HepG2 (cell line): ENCODE data around the gene BAZ1B. TPM values are rescaled to one million over a fixed set of nuclear protein-coding genes. Genes with fewer than 3 reads are reported as not detected.

Experiments
- ARID3A ChIP-seq: IDR thresholded peaks from 2 replicates; pipeline ENCODE4 v1.6.1; 2012; ENCODE audit warnings: low read depth, low read length, improper control_type of control experiment
- BHLHE40 ChIP-seq: IDR thresholded peaks from 2 replicates; pipeline ENCODE4 v1.6.1; 2011; ENCODE audit warnings: low read length, improper control_type of control experiment
- CBX2 ChIP-seq, 2 experiments: fragments of 200-600 bp in 1 of 2; sonication (generic); formaldehyde crosslinking in 1 of 2; IDR thresholded peaks; 2 replicates each; pipeline versions ENCODE4 v1.7.0 to v1.8.1; 2018 to 2022; ENCODE audit warnings: low read depth in 2 of 2, low read length in 1 of 2, mild to moderate bottlenecking in 1 of 2, missing genetic modification reagents in 1 of 2
- CHD2 ChIP-seq: IDR thresholded peaks from 2 replicates; pipeline ENCODE4 v1.6.1; 2011; ENCODE audit warnings: low read depth, low read length, improper control_type of control experiment
- DBP ChIP-seq: sonication (generic); formaldehyde crosslinking; IDR thresholded peaks from 2 replicates; pipeline ENCODE4 v1.4.0; 2020; ENCODE audit warnings: missing genetic modification reagents; ENCODE audit errors: not compliant biosample characterization
- GZF1 ChIP-seq: sonication (generic); formaldehyde crosslinking; IDR thresholded peaks from 2 replicates; pipeline ENCODE4 v1.5.1; 2020; ENCODE audit warnings: mild to moderate bottlenecking, missing genetic modification reagents
- HDAC2 ChIP-seq: sonication (generic); formaldehyde crosslinking; IDR thresholded peaks from 2 replicates; pipeline ENCODE4 v1.4.0; 2020; ENCODE audit warnings: missing genetic modification reagents
- HNRNPK ChIP-seq: fragments of 200-400 bp; formaldehyde crosslinking; IDR thresholded peaks from 2 replicates; pipeline ENCODE4 v1.6.1; 2018; ENCODE audit warnings: low read length, low read depth, moderate library complexity, mild to moderate bottlenecking; ENCODE audit not compliant: poor library complexity, severe bottlenecking
- KDM5B ChIP-seq: sonication (generic); formaldehyde crosslinking; IDR thresholded peaks from 2 replicates; pipeline ENCODE4 v1.4.0; 2020; ENCODE audit warnings: missing genetic modification reagents, mild to moderate bottlenecking, borderline replicate concordance
- KLF16 ChIP-seq, 2 experiments: sonication (generic) in 1 of 2; formaldehyde crosslinking in 1 of 2; IDR thresholded peaks; 2 replicates each; pipeline versions ENCODE4 v1.6.1 to v1.8.0; 2016 to 2023; ENCODE audit warnings: missing genetic modification reagents in 2 of 2, missing compliant biosample characterization in 1 of 2
- KMT2A ChIP-seq: sonication (generic); formaldehyde crosslinking; IDR thresholded peaks from 2 replicates; pipeline ENCODE4 v1.4.0; 2020; ENCODE audit warnings: missing genetic modification reagents
- PATZ1 ChIP-seq: sonication (generic); formaldehyde crosslinking; IDR thresholded peaks from 2 replicates; pipeline ENCODE4 v1.4.0; 2020; ENCODE audit warnings: missing genetic modification reagents
- PHF20 ChIP-seq: sonication (generic); formaldehyde crosslinking; IDR thresholded peaks from 2 replicates; pipeline ENCODE4 v1.5.0; 2020; ENCODE audit warnings: mild to moderate bottlenecking, missing genetic modification reagents
- PLRG1 ChIP-seq: fragments of 450-650 bp; conservative IDR thresholded peaks from 2 replicates; pipeline ENCODE4 v1.6.1; 2016
- SMAD9 ChIP-seq: sonication (generic); formaldehyde crosslinking; IDR thresholded peaks from 2 replicates; pipeline ENCODE4 v1.5.1; 2020; ENCODE audit warnings: mild to moderate bottlenecking, missing genetic modification reagents
- STAT5B ChIP-seq: sonication (generic); formaldehyde crosslinking; IDR thresholded peaks from 2 replicates; pipeline ENCODE4 v1.4.0; 2020; ENCODE audit warnings: missing genetic modification reagents
- ZBTB43 ChIP-seq: sonication (generic); formaldehyde crosslinking; conservative IDR thresholded peaks from 2 replicates; pipeline ENCODE4 v1.4.0; 2020; ENCODE audit warnings: missing genetic modification reagents
- ZFX ChIP-seq: sonication (generic); formaldehyde crosslinking; IDR thresholded peaks from 2 replicates; pipeline ENCODE4 v1.4.0; 2020; ENCODE audit warnings: mild to moderate bottlenecking, low read depth, missing genetic modification reagents, moderate library complexity
- ZNF496 ChIP-seq: sonication (generic); formaldehyde crosslinking; IDR thresholded peaks from 2 replicates; pipeline ENCODE4 v1.8.1; 2023; ENCODE audit warnings: mild to moderate bottlenecking, moderate library complexity, missing genetic modification reagents; ENCODE audit not compliant: insufficient replicate concordance
- ZNF546 ChIP-seq: sonication (generic); formaldehyde crosslinking; conservative IDR thresholded peaks from 2 replicates; pipeline ENCODE4 v1.8.1; 2023; ENCODE audit warnings: mild to moderate bottlenecking, missing genetic modification reagents
- ZNF557 ChIP-seq: sonication (generic); formaldehyde crosslinking; IDR thresholded peaks from 2 replicates; pipeline ENCODE4 v1.4.0; 2020; ENCODE audit warnings: missing genetic modification reagents
- ZNF562 ChIP-seq: sonication (generic); formaldehyde crosslinking; IDR thresholded peaks from 2 replicates; pipeline ENCODE4 v1.8.0; 2022; ENCODE audit warnings: missing genetic modification reagents, borderline replicate concordance
- ZNF709 ChIP-seq: sonication (generic); formaldehyde crosslinking; IDR thresholded peaks from 2 replicates; pipeline ENCODE4 v1.5.0; 2020; ENCODE audit warnings: mild to moderate bottlenecking, missing genetic modification reagents
- ZNF776 ChIP-seq: sonication (generic); formaldehyde crosslinking; IDR thresholded peaks from 2 replicates; pipeline ENCODE4 v1.4.0; 2020; ENCODE audit warnings: mild to moderate bottlenecking, missing genetic modification reagents
- polyA plus RNA-seq, 8 experiments: library from polyadenylated mRNA; depleted of rRNA in 3 of 8; stranded (reverse) in 7 of 8; unstranded in 1 of 8; fragments of >200 nt; fragmentation: Illumina TruSeq in 4 of 8; extraction: Trizol in 4 of 8; gene quantifications; 2 replicates each; pipeline versions ENCODE4 v1.2.1 to v1.2.3, GENCODE V29; 2011 to 2016; ENCODE audit warnings: low read depth in 4 of 8, missing spikeins in 1 of 8, mixed read lengths in 1 of 8; ENCODE audit not compliant: insufficient read depth in 1 of 8
- total RNA-seq, 5 experiments: library from RNA; depleted of rRNA; stranded (reverse); fragments of >200 nt; fragmentation: Illumina TruSeq; extraction: Trizol; gene quantifications; 2 replicates each; pipeline ENCODE4 v1.2.3, GENCODE V29; 2016; ENCODE audit warnings: low read depth in 1 of 5

Gene BAZ1B
- total and polyA plus RNA-seq, 2 of the 13 experiments (the other 11 are each of a cell fraction or from before 2014, with no cell fraction given): 18.6 to 69.4 TPM

- TF ChIP-seq ZBTB43 (CRISPR knock-in tag): 0 out of 2 replicates have a peak, but pooled peaks have one; percentile 7
- no peak for TF ChIP-seq KDM5B (CRISPR knock-in tag)
- TF ChIP-seq PLRG1: no peak
- peak; percentile 65; the same call in 1 of the 2 replicates for TF ChIP-seq ZFX
- no peak for TF ChIP-seq BHLHE40
- TF ChIP-seq ZNF562: no peak
- TF ChIP-seq ZNF709: no peak
- no peak for TF ChIP-seq ZNF557
- TF ChIP-seq KMT2A (CRISPR knock-in tag): peak; percentile 37; the same call in 1 of the 2 replicates
- TF ChIP-seq ZNF776: no peak
- no peak for TF ChIP-seq ZNF496
- no peak for TF ChIP-seq ZNF546
- no peak for TF ChIP-seq PHF20 (CRISPR knock-in tag)
- no peak for TF ChIP-seq KLF16 (CRISPR knock-in tag; IDR thresholded peaks at IDR 0.05)
- no peak for TF ChIP-seq CBX2 (IDR thresholded peaks at IDR 0.05; ENCODE audit: low read depth, low read length)
- no peak for TF ChIP-seq CBX2 (CRISPR knock-in tag; IDR thresholded peaks at IDR 0.05; ENCODE audit: low read depth)
- TF ChIP-seq GZF1: no peak
- peak; percentile 6 for TF ChIP-seq HNRNPK
- no peak for TF ChIP-seq SMAD9 (CRISPR knock-in tag)
- TF ChIP-seq STAT5B (CRISPR knock-in tag): no peak
- no peak for TF ChIP-seq CHD2
- TF ChIP-seq HDAC2: 0 out of 2 replicates have a peak, but pooled peaks have one; percentile 12
- no peak for TF ChIP-seq DBP (CRISPR knock-in tag)
- peak; percentile 56 for TF ChIP-seq PATZ1 (CRISPR knock-in tag)
- no peak for TF ChIP-seq ARID3A
Observed at GRCh38 chr7:73423519-73424488, 98.3 kb downstream of the BAZ1B start (continued).
